Nephron (organoid): Measurements from ENCODE around the gene TPBGL.

Experiments used
- H3K27ac Mint-ChIP-seq, 3 experiments: 2 replicates each; pipeline ENCODE4 v1.8.0; 2020; ENCODE audit warnings: mixed read lengths in 3 of 3, mild to moderate bottlenecking in 2 of 3, moderate library complexity in 1 of 3
- H3K27me3 Mint-ChIP-seq: 2 replicates; pipeline ENCODE4 v1.8.0; 2021; ENCODE audit warnings: low read depth, mild to moderate bottlenecking, moderate library complexity, mixed read lengths
- H3K36me3 Mint-ChIP-seq: 2 replicates; pipeline ENCODE4 v1.8.0; 2020; ENCODE audit warnings: low read depth, mixed read lengths
- H3K4me1 Mint-ChIP-seq: 2 replicates; pipeline ENCODE4 v1.8.0; 2020; ENCODE audit warnings: mixed read lengths
- H3K4me3 Mint-ChIP-seq, 3 experiments: 2 replicates each; pipeline ENCODE4 v1.8.0; 2020; ENCODE audit warnings: mild to moderate bottlenecking in 3 of 3, mixed read lengths in 3 of 3, moderate library complexity in 2 of 3
- H3K9me3 Mint-ChIP-seq: 2 replicates; pipeline ENCODE4 v1.8.0; 2020; ENCODE audit warnings: mixed read lengths
- CTCF ChIP-seq, 3 experiments: fragments of 200-600 bp; sonication (generic); IDR thresholded peaks; one replicate each; pipeline ENCODE4 v1.5.0; 2021; ENCODE audit warnings: antibody characterized with exemption in 3 of 3; ENCODE audit not compliant: unreplicated experiment in 3 of 3

The TPBGL gene

GRCh38 chr11:75286826-75287465, 46.4 kb downstream of the TPBGL start:
- no peak overlapping the region for H3K27ac Mint-ChIP-seq
- peaks cover 4% of the 10 kb centered on the region for H3K27me3 Mint-ChIP-seq
- H3K4me1 Mint-ChIP-seq, result no peaks in the 10 kb centered on the region
- no peaks in the 10 kb centered on the region for H3K9me3 Mint-ChIP-seq
- no peak overlapping the region for H3K4me3 Mint-ChIP-seq
- TF ChIP-seq CTCF (IDR thresholded peaks at IDR 0.05; ENCODE audit: unreplicated experiment in 3 of 3), result no peak
- H3K36me3 Mint-ChIP-seq, result peaks cover 6% of the 10 kb centered on the region

GRCh38 chr11:75287579-75287978, 47.0 kb downstream of the TPBGL start:
- Mint-ChIP-seq H3K9me3 (no peaks in the 10 kb centered on the region), H3K4me1 (no peaks in the 10 kb centered on the region), H3K27ac (no peak overlapping the region), H3K27me3 (peaks cover 4% of the 10 kb centered on the region), H3K36me3 (peaks cover 6% of the 10 kb centered on the region), H3K4me3 (no peak overlapping the region)
- no peak for TF ChIP-seq CTCF (IDR thresholded peaks at IDR 0.05; ENCODE audit: unreplicated experiment in 3 of 3)

GRCh38 chr11:75289511-75289760, 48.9 kb downstream of the TPBGL start:
- peaks cover 6% of the 10 kb centered on the region for H3K36me3 Mint-ChIP-seq
- no peaks in the 10 kb centered on the region for H3K9me3 Mint-ChIP-seq
- no peak for TF ChIP-seq CTCF (IDR thresholded peaks at IDR 0.05; ENCODE audit: unreplicated experiment in 3 of 3)
- H3K4me1 Mint-ChIP-seq, result no peaks in the 10 kb centered on the region
- peaks cover 13% of the 10 kb centered on the region for H3K27me3 Mint-ChIP-seq
- no peak overlapping the region for H3K27ac Mint-ChIP-seq
- H3K4me3 Mint-ChIP-seq, result no peak overlapping the region

GRCh38 chr11:75289919-75290318, 49.3 kb downstream of the TPBGL start:
- no peaks in the 10 kb centered on the region for H3K4me1 Mint-ChIP-seq
- H3K9me3 Mint-ChIP-seq, result no peaks in the 10 kb centered on the region
- H3K36me3 Mint-ChIP-seq, result peaks cover 6% of the 10 kb centered on the region
- peaks cover 13% of the 10 kb centered on the region for H3K27me3 Mint-ChIP-seq
- H3K4me3 Mint-ChIP-seq, result no peak overlapping the region
- TF ChIP-seq CTCF (IDR thresholded peaks at IDR 0.05; ENCODE audit: unreplicated experiment in 3 of 3), result no peak
- no peak overlapping the region for H3K27ac Mint-ChIP-seq

- H3K4me3 Mint-ChIP-seq, result no peak overlapping the region
- H3K27ac Mint-ChIP-seq, result no peak overlapping the region
- no peak for TF ChIP-seq CTCF (IDR thresholded peaks at IDR 0.05; ENCODE audit: unreplicated experiment in 3 of 3)
- peaks cover 13% of the 10 kb centered on the region for H3K27me3 Mint-ChIP-seq
- H3K4me1 Mint-ChIP-seq, result no peaks in the 10 kb centered on the region
- H3K36me3 Mint-ChIP-seq, result peaks cover 8% of the 10 kb centered on the region
- H3K9me3 Mint-ChIP-seq, result no peaks in the 10 kb centered on the region
These were observed 51.2 kb downstream of the TPBGL start for GRCh38 chr11:75291741-75292140.

GRCh38 chr11:75292943-75293342, 52.4 kb downstream of the TPBGL start:
- Mint-ChIP-seq H3K9me3 (no peaks in the 10 kb centered on the region), H3K4me3 (no peak overlapping the region), H3K4me1 (no peaks in the 10 kb centered on the region), H3K36me3 (peaks cover 4% of the 10 kb centered on the region), H3K27ac (no peak overlapping the region), H3K27me3 (peaks cover 13% of the 10 kb centered on the region)
- TF ChIP-seq CTCF (IDR thresholded peaks at IDR 0.05; ENCODE audit: unreplicated experiment in 3 of 3), result no peak
